Stimulated activated CD4-positive, alpha-beta T cell treated with anti-CD3 and anti-CD28 coated beads, Interleukin-4, amount 100 ng/mL, for 48 hours (primary cell): ENCODE data around the gene GCA.

Experiments
- DNase-seq, 2 donors: peaks; one replicate each; pipeline ENCODE4 v3.0.0-alpha.2; 2020; ENCODE audit warnings: low read depth in 2 of 2

The GCA gene

GRCh38 chr2:162343824-162344616 lies at the start of gene GCA:
Gene GCA, plus strand, starts transcription at chr2:162344132. Its CDS starts 117 bp downstream, at chr2:162344249.
- peak; percentile 97 to 98 for DNase-seq

- DNase-seq = no peak
Observed at GRCh38 chr2:162295009-162295408, 48.9 kb upstream of the GCA start.

- peak; percentile 18 to 48 for DNase-seq
Observed at GRCh38 chr2:162297925-162298552, 45.9 kb upstream of the GCA start.

- DNase-seq = no peak
Observed at GRCh38 chr2:162298669-162299335, 45.1 kb upstream of the GCA start.

- no peak for DNase-seq
Observed at GRCh38 chr2:162300266-162300665, 43.7 kb upstream of the GCA start.

- DNase-seq = peak; percentile 29 to 43
Observed at GRCh38 chr2:162301151-162301804, 42.7 kb upstream of the GCA start.

GRCh38 chr2:162301877-162302276 lies 42.1 kb upstream of the GCA start:
- DNase-seq = no peak

- DNase-seq = no peak
Observed at GRCh38 chr2:162305901-162306300, 38.0 kb upstream of the GCA start.

GRCh38 chr2:162308747-162309503 lies 35.0 kb upstream of the GCA start:
- DNase-seq = no peak

- no peak for DNase-seq
Observed at GRCh38 chr2:162312853-162313252, 31.1 kb upstream of the GCA start.

- no peak for DNase-seq
Observed at GRCh38 chr2:162315938-162316337, 28.0 kb upstream of the GCA start.

- DNase-seq = no peak
Observed at GRCh38 chr2:162316590-162316989, 27.3 kb upstream of the GCA start.

- no peak for DNase-seq
Observed at GRCh38 chr2:162317058-162317742, 26.7 kb upstream of the GCA start.

- peak in 1 of 2 donors; percentile 13 for DNase-seq
Observed at GRCh38 chr2:162317861-162318327, 26.0 kb upstream of the GCA start.

- peak; percentile 55 to 68 for DNase-seq
Observed at GRCh38 chr2:162318328-162319180, 25.4 kb upstream of the GCA start, which contains the start of gene IFIH1. Gene IFIH1, minus strand, starts transcription at chr2:162318684. Its CDS starts 377 bp downstream, at chr2:162318307.

- no peak for DNase-seq
Observed at GRCh38 chr2:162320864-162321517, 22.9 kb upstream of the GCA start.

- no peak for DNase-seq
Observed at GRCh38 chr2:162324953-162325352, 19.0 kb upstream of the GCA start.

- DNase-seq = peak in 1 of 2 donors; percentile 8
Observed at GRCh38 chr2:162327134-162327769, 16.7 kb upstream of the GCA start.

GRCh38 chr2:162327806-162328205 lies 16.1 kb upstream of the GCA start:
- DNase-seq = no peak
